HepG2 (cell line): ENCODE results near the gene TNFRSF25. TPM values are rescaled to one million over a fixed set of nuclear protein-coding genes. Genes with fewer than 3 reads are reported as not detected.

Experiments used
- ATAC-seq: fragments of 200-7000 bp; cut with Tn5 transposase; 3 replicates; pipeline ENCODE4 v1.9.1; 2020; ENCODE audit warnings: mild to moderate bottlenecking, moderate library complexity
- BruUV-seq: library from RNA; stranded (reverse); fragments of 400-500 nt; replicated peaks from 2 replicates; lab custom pipeline; 2021; lab: Mats Ljungman, UMichigan
- CTCF ChIA-PET: fragments of 300-600 bp; formaldehyde crosslinking; extraction: SDS; loops from one replicate; lab custom pipeline; 2021; ENCODE audit warnings: low total read pairs, inconsistent platforms, low intra/inter-chr PET ratio; lab: Yijun Ruan, JAX
- POLR2A ChIA-PET: fragments of 350-600 bp; sonication (Branson Sonifier 250); formaldehyde crosslinking; loops from one replicate; lab custom pipeline; 2020; ENCODE audit warnings: antibody characterized with exemption, inconsistent platforms; lab: Yijun Ruan, JAX
- DNase-seq: peaks from one replicate; pipeline ENCODE4 v3.0.0-alpha.2; 2015; ENCODE audit warnings: low spot score
- FAIRE-seq: peaks from 3 replicates; lab custom pipeline; 2011; peaks lifted over from hg19 to GRCh38; lab: Jason Lieb, UNC
- H2AFZ ChIP-seq: one replicate; pipeline ENCODE4 v1.6.1; 2011; ENCODE audit warnings: low read length, inconsistent platforms
- H3K27ac ChIP-seq: fragments of 300-600 bp; 3 replicates; pipeline ENCODE4 v1.8.0; 2011; ENCODE audit warnings: mixed run types, mild to moderate bottlenecking, mixed read lengths, low read length, inconsistent platforms; ENCODE audit not compliant: insufficient read depth; ENCODE audit errors: extremely low read length
- H3K27me3 ChIP-seq, 2 experiments: fragments of 200-600 bp in 1 of 2; 2 replicates in 1 of 2; 3 replicates in 1 of 2; pipeline versions ENCODE4 v1.6.0 to v1.8.0; 2011; ENCODE audit warnings: low read length in 2 of 2, mild to moderate bottlenecking in 2 of 2, moderate library complexity in 2 of 2, inconsistent platforms in 1 of 2; ENCODE audit not compliant: insufficient read depth in 2 of 2, control insufficient read depth in 1 of 2
- H3K36me3 ChIP-seq, 2 experiments: fragments of 200-600 bp in 1 of 2; replicated peaks in 1 of 2; 2 replicates in 1 of 2; 3 replicates in 1 of 2; pipeline versions ENCODE4 v1.5.1 to v1.8.0; 2011; ENCODE audit warnings: low read length in 2 of 2, inconsistent platforms in 1 of 2; ENCODE audit not compliant: insufficient read depth in 2 of 2, control insufficient read depth in 1 of 2
- H3K4me1 ChIP-seq: 2 replicates; pipeline ENCODE4 v1.5.1; 2012; ENCODE audit warnings: low read length, inconsistent platforms; ENCODE audit not compliant: insufficient read depth
- H3K4me2 ChIP-seq: 2 replicates; pipeline ENCODE4 v1.6.0; 2011; ENCODE audit warnings: low read depth, low read length, inconsistent platforms
- H3K4me3 ChIP-seq, 3 experiments: fragments of 200-600 bp in 1 of 3; sonication (generic), shearing (Covaris generic) in 1 of 3; replicated peaks in 1 of 3; 2 replicates each; pipeline ENCODE4 v1.5.1; 2011 to 2016; ENCODE audit warnings: low read length in 3 of 3, inconsistent platforms in 2 of 3, low read depth in 2 of 3, mild to moderate bottlenecking in 2 of 3, control low read depth in 1 of 3, mixed read lengths in 1 of 3; ENCODE audit not compliant: insufficient read depth in 1 of 3
- H3K79me2 ChIP-seq: one replicate; pipeline ENCODE4 v1.6.1; 2011; ENCODE audit warnings: low read length, inconsistent platforms; ENCODE audit not compliant: insufficient read depth
- H3K9ac ChIP-seq: 2 replicates; pipeline ENCODE4 v1.6.0; 2011; ENCODE audit warnings: mild to moderate bottlenecking, low read depth, low read length, inconsistent platforms; ENCODE audit not compliant: insufficient read depth
- H3K9me3 ChIP-seq: 2 replicates; pipeline ENCODE4 v1.5.1; 2012; ENCODE audit warnings: mild to moderate bottlenecking, low read length
- H4K20me1 ChIP-seq: 2 replicates; pipeline ENCODE4 v1.6.0; 2011; ENCODE audit warnings: inconsistent platforms, mild to moderate bottlenecking, low read length, moderate library complexity; ENCODE audit not compliant: insufficient read depth
- EEA1 ChIP-seq: sonication (generic); formaldehyde crosslinking; IDR thresholded peaks from 2 replicates; pipeline ENCODE4 v1.5.1; 2020; ENCODE audit warnings: mild to moderate bottlenecking, missing genetic modification reagents, borderline replicate concordance
- HIC2 ChIP-seq: sonication (generic); formaldehyde crosslinking; IDR thresholded peaks from 2 replicates; pipeline ENCODE4 v1.9.0; 2022; ENCODE audit warnings: low read depth, missing genetic modification reagents
- IRF9 ChIP-seq: sonication (generic); formaldehyde crosslinking; IDR thresholded peaks from 2 replicates; pipeline ENCODE4 v1.8.0; 2022; ENCODE audit warnings: missing genetic modification reagents, mild to moderate bottlenecking, borderline replicate concordance
- MIER2 ChIP-seq: IDR thresholded peaks from 2 replicates; pipeline ENCODE4 v1.6.1; 2016; ENCODE audit warnings: missing biosample characterization, missing genetic modification reagents
- POGK ChIP-seq: sonication (generic); formaldehyde crosslinking; conservative IDR thresholded peaks from 2 replicates; pipeline ENCODE4 v1.8.0; 2022; ENCODE audit warnings: mild to moderate bottlenecking, moderate library complexity, missing genetic modification reagents
- PRPF4 ChIP-seq: fragments of 200-400 bp; formaldehyde crosslinking; IDR thresholded peaks from 2 replicates; pipeline ENCODE4 v1.6.1; 2016; ENCODE audit warnings: low read length, low read depth; ENCODE audit not compliant: poor library complexity, severe bottlenecking
- SMARCE1 ChIP-seq: fragments of 450-650 bp; IDR thresholded peaks from 2 replicates; pipeline ENCODE4 v1.6.1; 2017; ENCODE audit warnings: borderline replicate concordance
- SNAPC5 ChIP-seq: sonication (generic); formaldehyde crosslinking; IDR thresholded peaks from 2 replicates; pipeline ENCODE4 v1.8.1; 2023; ENCODE audit warnings: mild to moderate bottlenecking, missing genetic modification reagents, borderline replicate concordance
- SOX5 ChIP-seq: IDR thresholded peaks from 2 replicates; pipeline ENCODE4 v1.6.1; 2016; ENCODE audit warnings: borderline replicate concordance
- SRY ChIP-seq: sonication (generic); formaldehyde crosslinking; IDR thresholded peaks from 2 replicates; pipeline ENCODE4 v1.8.0; 2022; ENCODE audit warnings: mild to moderate bottlenecking, missing genetic modification reagents
- TAF1 ChIP-seq: sonication (generic); formaldehyde crosslinking; IDR thresholded peaks from 2 replicates; pipeline ENCODE4 v1.4.0; 2020; ENCODE audit warnings: missing genetic modification reagents
- ZNF329 ChIP-seq: sonication (generic); formaldehyde crosslinking; IDR thresholded peaks from 2 replicates; pipeline ENCODE4 v1.9.0; 2021; ENCODE audit warnings: low read depth, mild to moderate bottlenecking, missing genetic modification reagents
- ZNF484 ChIP-seq: sonication (generic); formaldehyde crosslinking; IDR thresholded peaks from 2 replicates; pipeline ENCODE4 v1.5.1; 2020; ENCODE audit warnings: mild to moderate bottlenecking, low read depth, missing genetic modification reagents, borderline replicate concordance
- ZNF512B ChIP-seq: sonication (generic); formaldehyde crosslinking; IDR thresholded peaks from 2 replicates; pipeline ENCODE4 v1.5.1; 2020; ENCODE audit warnings: missing genetic modification reagents, mild to moderate bottlenecking, borderline replicate concordance
- ZNF792 ChIP-seq: IDR thresholded peaks from 2 replicates; pipeline ENCODE4 v1.6.1; 2016
- WGBS: methylation state at CpG from one replicate; pipeline ENCODE4 v1.1.6; 2017; ENCODE audit warnings: low lambda C conversion rate; 5-methylcytosine and 5-hydroxymethylcytosine counted together
- in situ Hi-C: cut with HindIII; loops from 2 replicates; pipeline ENCODE4 v1.10.0; 2017; ENCODE audit warnings: low pct_unique_long_range_greater_than_20kb; ENCODE audit not compliant: extremely low pct_ligation_motif_present
- intact Hi-C: fragments of 100-400 bp; cut with micrococcal nuclease; formaldehyde crosslinking; loops from one replicate; pipeline ENCODE4 v1.10.0; 2022; ENCODE audit not compliant: unreplicated experiment
- polyA plus RNA-seq, 8 experiments: library from polyadenylated mRNA; depleted of rRNA in 3 of 8; stranded (reverse) in 7 of 8; unstranded in 1 of 8; fragments of >200 nt; fragmentation: Illumina TruSeq in 4 of 8; extraction: Trizol in 4 of 8; gene quantifications; 2 replicates each; pipeline versions ENCODE4 v1.2.1 to v1.2.3, GENCODE V29; 2011 to 2016; ENCODE audit warnings: low read depth in 4 of 8, missing spikeins in 1 of 8, mixed read lengths in 1 of 8; ENCODE audit not compliant: insufficient read depth in 1 of 8
- total RNA-seq, 5 experiments: library from RNA; depleted of rRNA; stranded (reverse); fragments of >200 nt; fragmentation: Illumina TruSeq; extraction: Trizol; gene quantifications; 2 replicates each; pipeline ENCODE4 v1.2.3, GENCODE V29; 2016; ENCODE audit warnings: low read depth in 1 of 5

The TNFRSF25 gene
- total and polyA plus RNA-seq, 2 of the 13 experiments (the other 11 are each of a cell fraction or from before 2014, with no cell fraction given): 1.4 to 1.5 TPM

GRCh38 chr1:6498576-6499111, 32.7 kb upstream of the TNFRSF25 start:
- no peak overlapping the region for H3K27ac ChIP-seq
- H3K4me1 ChIP-seq: peaks cover 47% of the 10 kb centered on the region
- CTCF ChIA-PET: no interaction called here
- intact Hi-C loops (no loop called here), in situ Hi-C loops (loop anchor here (25.0 kb wide), 1 partner anchor 714 kb away; no protein-coding TSS in a partner anchor)
- no TSS peak for BruUV-seq
- H2AFZ ChIP-seq: no peak overlapping the region
- DNase-seq (no peak), FAIRE-seq (no peak), ATAC-seq (peak; percentile 29)
- 7% methylated on average over 3 of the region's 13 CpGs for WGBS
- H3K27me3 ChIP-seq: peaks cover 26 to 61% of the 10 kb centered on the region in 2 experiments; a peak in 4 of 5 replicates
- POLR2A ChIA-PET: interaction anchor here (0.9 to 1.4 kb wide), 2 partner anchors 9 to 13 kb away, joined by 3 to 5 read pairs; no protein-coding TSS in a partner anchor
- peak overlapping the region; percentile 95; the same call in 1 of the 2 replicates for H3K4me2 ChIP-seq
- H4K20me1 ChIP-seq: no peaks in the 10 kb centered on the region
- H3K9ac ChIP-seq: no peak overlapping the region
- H3K9me3 ChIP-seq: no peaks in the 10 kb centered on the region
- H3K4me3 ChIP-seq: peak overlapping the region in 1 of 3 experiments; percentile 3; a peak in 2 of 6 replicates
- no peak for TF ChIP-seq ZNF792 (CRISPR knock-in tag)
- TF ChIP-seq HIC2 (CRISPR knock-in tag): no peak
- no peak for TF ChIP-seq SRY (CRISPR knock-in tag)
- TF ChIP-seq IRF9: no peak
- TF ChIP-seq MIER2 (CRISPR knock-in tag): no peak
- no peak for TF ChIP-seq PRPF4
- TF ChIP-seq ZNF512B: no peak
- no peak for TF ChIP-seq ZNF329 (CRISPR knock-in tag)
- no peak for TF ChIP-seq POGK (CRISPR knock-in tag)
- TF ChIP-seq SOX5 (CRISPR knock-in tag): no peak
- no peak for TF ChIP-seq SNAPC5
- no peak for TF ChIP-seq ZNF484 (CRISPR knock-in tag)
- no peak for TF ChIP-seq EEA1 (CRISPR knock-in tag)
- no peak for TF ChIP-seq SMARCE1
- TF ChIP-seq TAF1 (CRISPR knock-in tag): no peak
- no peaks in the 10 kb centered on the region for H3K79me2 ChIP-seq
- H3K36me3 ChIP-seq: no peaks in the 10 kb centered on the region
